Esophagus squamous epithelium (tissue), 4 donors: ENCODE results near the gene COL4A2.

Source experiments
- POLR2A ChIP-seq, 4 donors: fragments of 450-650 bp; IDR thresholded peaks; one replicate each; pipeline ENCODE4 v1.6.1; 2017; ENCODE audit warnings: antibody characterized with exemption in 4 of 4, mild to moderate bottlenecking in 4 of 4, moderate library complexity in 3 of 4
- TF ChIP-seq, protein P1 (sequence below), 6 experiments: fragments of 450-650 bp in 4 of 6; fragments of 200-600 bp in 2 of 6; sonication (generic) in 2 of 6; IDR thresholded peaks; one replicate each; pipeline ENCODE4 v1.5.1; 2016 to 2019; ENCODE audit warnings: antibody characterized with exemption in 6 of 6, mild to moderate bottlenecking in 4 of 6, moderate library complexity in 4 of 6

DNA sequence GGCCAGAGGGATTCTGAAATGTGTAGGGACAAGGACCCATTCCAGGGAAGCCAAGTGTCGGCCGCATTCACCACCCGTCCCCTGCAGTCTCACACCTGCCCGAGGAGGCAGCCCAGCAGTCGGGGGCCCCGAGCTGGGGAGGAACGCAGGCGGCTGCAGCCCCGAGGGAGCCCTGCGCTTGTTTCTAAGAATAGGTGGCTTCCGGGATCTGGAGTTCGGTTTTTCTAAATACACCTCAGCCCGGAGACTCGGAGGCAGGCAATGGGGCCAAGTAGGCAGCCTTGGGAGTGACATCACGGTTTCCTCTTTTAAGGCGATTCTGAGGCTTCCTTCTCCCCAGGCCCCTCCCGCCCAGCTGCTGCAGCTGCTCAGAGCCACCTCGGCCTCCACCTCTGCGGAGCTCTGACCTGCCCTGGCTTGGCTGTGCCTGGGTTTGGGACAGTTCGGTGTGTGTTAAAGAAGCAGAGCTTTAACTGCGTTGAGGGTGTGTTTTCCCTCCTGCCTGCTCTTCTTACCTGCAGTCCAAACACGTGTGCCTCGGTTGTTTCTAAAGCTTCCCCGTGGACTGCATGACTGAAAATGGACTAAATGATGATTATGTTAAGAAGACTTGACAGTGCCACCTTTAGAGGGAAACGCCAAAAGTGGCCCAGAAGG lies 80.5 kb downstream of the COL4A2 start:
- TF ChIP-seq, protein P1, sequence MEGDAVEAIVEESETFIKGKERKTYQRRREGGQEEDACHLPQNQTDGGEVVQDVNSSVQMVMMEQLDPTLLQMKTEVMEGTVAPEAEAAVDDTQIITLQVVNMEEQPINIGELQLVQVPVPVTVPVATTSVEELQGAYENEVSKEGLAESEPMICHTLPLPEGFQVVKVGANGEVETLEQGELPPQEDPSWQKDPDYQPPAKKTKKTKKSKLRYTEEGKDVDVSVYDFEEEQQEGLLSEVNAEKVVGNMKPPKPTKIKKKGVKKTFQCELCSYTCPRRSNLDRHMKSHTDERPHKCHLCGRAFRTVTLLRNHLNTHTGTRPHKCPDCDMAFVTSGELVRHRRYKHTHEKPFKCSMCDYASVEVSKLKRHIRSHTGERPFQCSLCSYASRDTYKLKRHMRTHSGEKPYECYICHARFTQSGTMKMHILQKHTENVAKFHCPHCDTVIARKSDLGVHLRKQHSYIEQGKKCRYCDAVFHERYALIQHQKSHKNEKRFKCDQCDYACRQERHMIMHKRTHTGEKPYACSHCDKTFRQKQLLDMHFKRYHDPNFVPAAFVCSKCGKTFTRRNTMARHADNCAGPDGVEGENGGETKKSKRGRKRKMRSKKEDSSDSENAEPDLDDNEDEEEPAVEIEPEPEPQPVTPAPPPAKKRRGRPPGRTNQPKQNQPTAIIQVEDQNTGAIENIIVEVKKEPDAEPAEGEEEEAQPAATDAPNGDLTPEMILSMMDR (IDR thresholded peaks at IDR 0.05), result no peak
- no peak for TF ChIP-seq POLR2A (IDR thresholded peaks at IDR 0.05)
